Measurements from ENCODE around the gene FAR2. TPM values are rescaled to one million over a fixed set of nuclear protein-coding genes. Genes with fewer than 3 reads are reported as not detected.

Gene FAR2
- total RNA-seq, 1 donor from 2014 or later = 19.5 TPM

- no peaks in the 10 kb centered on the region for H3K36me3 ChIP-seq
- DNase-seq (ENCODE audit: low spot score) = no peak
- H3K27ac ChIP-seq = no peak overlapping the region
- TF ChIP-seq EZH2 (IDR thresholded peaks at IDR 0.05) (no peak), CTCF (IDR thresholded peaks at IDR 0.05) (peak; percentile 14), EZH2phosphoT487 (IDR thresholded peaks at IDR 0.05) (no peak)
- H3K79me2 ChIP-seq (ENCODE audit: low read depth) = no peaks in the 10 kb centered on the region
- H3K9me3 Mint-ChIP-seq = no peaks in the 10 kb centered on the region
- H3K4me1 ChIP-seq = peaks cover 31% of the 10 kb centered on the region
- peaks cover 35% of the 10 kb centered on the region for H3K27me3 ChIP-seq
- no peak overlapping the region for H3K27ac Mint-ChIP-seq
- peaks cover 11% of the 10 kb centered on the region for H3F3A ChIP-seq (ENCODE audit: low read depth)
- peak overlapping the region; percentile 92 for H3K4me3 Mint-ChIP-seq
- peak overlapping the region; percentile 96 for H3K4me2 ChIP-seq
- H2AFZ ChIP-seq (replicated peaks) = peak overlapping the region; percentile 99
- peaks cover 13% of the 10 kb centered on the region for H3K27me3 Mint-ChIP-seq (ENCODE audit: insufficient read depth, low read depth)
- peaks cover 18% of the 10 kb centered on the region for H3K4me1 Mint-ChIP-seq
- H3K9me3 ChIP-seq (ENCODE audit: low read depth) = no peaks in the 10 kb centered on the region
- H3K9ac ChIP-seq = no peak overlapping the region
- no peaks in the 10 kb centered on the region for H4K20me1 ChIP-seq (ENCODE audit: low read depth)
- H3K4me3 ChIP-seq = peak overlapping the region; percentile 73
- no peaks in the 10 kb centered on the region for H3K36me3 Mint-ChIP-seq
Observed at GRCh38 chr12:29148596-29148910, 525 bp upstream of the FAR2 start.

GRCh38 chr12:29149691-29150281 is 708 bp downstream of the FAR2 start:
- H3K27me3 ChIP-seq = peaks cover 35% of the 10 kb centered on the region
- peak overlapping the region; percentile 99 for H2AFZ ChIP-seq (replicated peaks)
- Mint-ChIP-seq H3K27ac (no peak overlapping the region), H3K27me3 (ENCODE audit: insufficient read depth, low read depth) (peaks cover 13% of the 10 kb centered on the region), H3K36me3 (no peaks in the 10 kb centered on the region), H3K4me3 (peak overlapping the region; percentile 53), H3K9me3 (no peaks in the 10 kb centered on the region), H3K4me1 (peaks cover 21% of the 10 kb centered on the region)
- DNase-seq (ENCODE audit: low spot score) = peak; percentile 14
- H3K9me3 ChIP-seq (ENCODE audit: low read depth) = no peaks in the 10 kb centered on the region
- no peaks in the 10 kb centered on the region for H4K20me1 ChIP-seq (ENCODE audit: low read depth)
- H3K4me3 ChIP-seq = peak overlapping the region; percentile 73
- H3K79me2 ChIP-seq (ENCODE audit: low read depth) = no peaks in the 10 kb centered on the region
- no peak overlapping the region for H3K27ac ChIP-seq
- peak overlapping the region; percentile 96 for H3K4me2 ChIP-seq
- H3K36me3 ChIP-seq = no peaks in the 10 kb centered on the region
- no peak overlapping the region for H3K9ac ChIP-seq
- TF ChIP-seq CTCF (IDR thresholded peaks at IDR 0.05) = no peak
- TF ChIP-seq EZH2 (IDR thresholded peaks at IDR 0.05) = no peak
- no peak for TF ChIP-seq EZH2phosphoT487 (IDR thresholded peaks at IDR 0.05)
- H3F3A ChIP-seq (ENCODE audit: low read depth) = peaks cover 11% of the 10 kb centered on the region
- peaks cover 31% of the 10 kb centered on the region for H3K4me1 ChIP-seq

GRCh38 chr12:29150462-29150861 is 1.4 kb downstream of the FAR2 start:
- H3K4me3 Mint-ChIP-seq = peak overlapping the region; percentile 53
- no peaks in the 10 kb centered on the region for H3K9me3 Mint-ChIP-seq
- H3K4me1 Mint-ChIP-seq = peaks cover 21% of the 10 kb centered on the region
- Histone ChIP-seq H3K4me2 (peak overlapping the region; percentile 96), H3K4me3 (no peak overlapping the region), H2AFZ (replicated peaks) (no peak overlapping the region), H3K27ac (no peak overlapping the region), H3F3A (ENCODE audit: low read depth) (peaks cover 11% of the 10 kb centered on the region), H3K9ac (no peak overlapping the region), H4K20me1 (ENCODE audit: low read depth) (no peaks in the 10 kb centered on the region), H3K27me3 (peaks cover 35% of the 10 kb centered on the region), H3K4me1 (peaks cover 35% of the 10 kb centered on the region), H3K9me3 (ENCODE audit: low read depth) (no peaks in the 10 kb centered on the region), H3K79me2 (ENCODE audit: low read depth) (no peaks in the 10 kb centered on the region), H3K36me3 (no peaks in the 10 kb centered on the region)
- H3K27ac Mint-ChIP-seq = no peak overlapping the region
- no peak for DNase-seq (ENCODE audit: low spot score)
- TF ChIP-seq EZH2phosphoT487 (IDR thresholded peaks at IDR 0.05) (no peak), EZH2 (IDR thresholded peaks at IDR 0.05) (no peak), CTCF (IDR thresholded peaks at IDR 0.05) (no peak)
- peaks cover 13% of the 10 kb centered on the region for H3K27me3 Mint-ChIP-seq (ENCODE audit: insufficient read depth, low read depth)
- no peaks in the 10 kb centered on the region for H3K36me3 Mint-ChIP-seq

Measured in neural progenitor cell (in vitro differentiated cells).